ENCODE results near the gene TRIP12.

The TRIP12 gene

GRCh38 chr2:229888031-229888430, 33.8 kb downstream of the TRIP12 start:
- Histone ChIP-seq H4K20me1 (peaks cover 96 to 100% (median 100%) of the 10 kb centered on the region in 11 experiments), H3K9ac (no peak overlapping the region), H3K27ac (no peak overlapping the region), H3K4me3 (no peak overlapping the region), H3K36me3 (peaks cover 31 to 87% (median 63%) of the 10 kb centered on the region in 11 experiments; a peak in 21 of 22 replicates), H3K4me1 (peaks cover 0 to 19% (median 8%) of the 10 kb centered on the region in 10 experiments; a peak in 10 of 20 replicates), H3K27me3 (no peaks in the 10 kb centered on the region), H3K9me3 (replicated peaks in 1 of 11) (no peaks in the 10 kb centered on the region), H3K4me2 (no peak overlapping the region)
- no peak for TF ChIP-seq Cebpa-rat (IDR thresholded peaks at IDR 0.05)

DNA sequence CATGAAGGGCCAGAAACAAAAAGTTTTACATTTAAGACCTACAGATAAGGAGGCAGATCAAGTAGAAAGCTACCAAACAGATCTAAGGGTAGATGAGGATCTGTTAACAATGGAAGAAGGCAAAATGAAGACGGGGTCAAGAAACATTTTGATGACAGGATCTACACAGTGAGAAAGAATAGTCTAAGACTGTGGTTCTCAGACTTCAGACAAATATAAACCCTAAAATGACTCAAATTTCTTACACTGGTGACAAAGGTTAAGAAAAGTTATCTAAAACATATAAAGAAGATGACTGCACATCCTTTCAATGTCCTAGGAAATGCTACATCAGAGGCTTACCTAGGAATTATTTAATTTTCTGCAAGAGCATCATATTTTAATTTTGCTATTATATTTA, 34.4 kb downstream of the TRIP12 start:
- Histone ChIP-seq H3K27ac (no peak overlapping the region), H4K20me1 (peaks cover 96 to 100% (median 100%) of the 10 kb centered on the region in 11 experiments), H3K4me1 (peaks cover 0 to 16% (median 8%) of the 10 kb centered on the region in 10 experiments; a peak in 10 of 20 replicates), H3K9ac (no peak overlapping the region), H3K27me3 (no peaks in the 10 kb centered on the region), H3K9me3 (replicated peaks in 1 of 11) (no peaks in the 10 kb centered on the region), H3K4me3 (no peak overlapping the region), H3K36me3 (peaks cover 31 to 82% (median 63%) of the 10 kb centered on the region in 11 experiments; a peak in 21 of 22 replicates), H3K4me2 (peak overlapping the region in 1 of 11 experiments; percentile 16; a peak in 1 of 22 replicates)
- TF ChIP-seq Cebpa-rat (IDR thresholded peaks at IDR 0.05) = no peak

GRCh38 chr2:229884775-229885699, 36.8 kb downstream of the TRIP12 start:
- no peaks in the 10 kb centered on the region for H3K27me3 ChIP-seq
- H3K36me3 ChIP-seq = peaks cover 30 to 72% (median 58%) of the 10 kb centered on the region in 11 experiments
- H3K9ac ChIP-seq = no peak overlapping the region
- H3K27ac ChIP-seq = no peak overlapping the region
- H4K20me1 ChIP-seq = peaks cover 95 to 100% (median 100%) of the 10 kb centered on the region in 11 experiments
- H3K4me2 ChIP-seq = no peak overlapping the region
- H3K4me1 ChIP-seq = peaks cover 0 to 12% (median 6%) of the 10 kb centered on the region in 10 experiments; a peak in 9 of 20 replicates
- H3K9me3 ChIP-seq (replicated peaks in 1 of 11) = no peaks in the 10 kb centered on the region
- H3K4me3 ChIP-seq = no peak overlapping the region
- TF ChIP-seq Cebpa-rat (IDR thresholded peaks at IDR 0.05) = no peak

DNA sequence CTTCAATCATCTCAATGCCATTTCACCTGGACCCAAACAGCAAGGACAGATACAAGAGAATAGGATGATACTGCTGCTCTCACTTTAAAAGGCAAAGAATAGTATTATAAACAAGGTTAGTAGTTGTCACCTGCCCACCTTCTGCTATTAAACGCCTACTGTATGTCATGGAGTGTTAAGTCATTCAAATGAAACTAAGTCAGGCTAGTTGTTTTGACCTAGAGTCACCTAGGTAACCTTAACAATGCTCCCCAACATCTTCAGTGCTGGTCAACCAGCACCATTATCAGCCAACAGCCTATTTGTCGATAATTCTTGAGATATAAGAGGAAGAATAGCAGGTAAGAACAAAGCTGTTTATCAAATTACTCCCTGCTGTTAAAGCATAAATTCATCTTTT, 39.2 kb downstream of the TRIP12 start:
- Histone ChIP-seq H3K27ac (no peak overlapping the region), H3K27me3 (no peaks in the 10 kb centered on the region), H3K9ac (no peak overlapping the region), H3K4me1 (peaks cover 0 to 12% (median 0%) of the 10 kb centered on the region in 10 experiments; a peak in 6 of 20 replicates), H4K20me1 (peaks cover 77 to 100% (median 96%) of the 10 kb centered on the region in 11 experiments), H3K36me3 (peaks cover 50 to 87% (median 73%) of the 10 kb centered on the region in 11 experiments), H3K4me2 (no peak overlapping the region), H3K9me3 (replicated peaks in 1 of 11) (no peaks in the 10 kb centered on the region), H3K4me3 (no peak overlapping the region)
- TF ChIP-seq Cebpa-rat (IDR thresholded peaks at IDR 0.05) = no peak

- no peak for TF ChIP-seq Cebpa-rat (IDR thresholded peaks at IDR 0.05)
- H3K4me1 ChIP-seq = peaks cover 0 to under 1% (median 0%) of the 10 kb centered on the region in 10 experiments; a peak in 1 of 20 replicates
- no peak overlapping the region for H3K27ac ChIP-seq
- no peaks in the 10 kb centered on the region for H3K9me3 ChIP-seq (replicated peaks in 1 of 11)
- no peak overlapping the region for H3K4me2 ChIP-seq
- H3K36me3 ChIP-seq = peaks cover 60 to 88% (median 76%) of the 10 kb centered on the region in 11 experiments
- no peak overlapping the region for H3K4me3 ChIP-seq
- H3K9ac ChIP-seq = no peak overlapping the region
- peaks cover 61 to 100% (median 96%) of the 10 kb centered on the region in 11 experiments for H4K20me1 ChIP-seq
- no peaks in the 10 kb centered on the region for H3K27me3 ChIP-seq
Observed at GRCh38 chr2:229880892-229881586, 40.8 kb downstream of the TRIP12 start.

- no peak for TF ChIP-seq Cebpa-rat (IDR thresholded peaks at IDR 0.05)
- peaks cover 64 to 92% (median 75%) of the 10 kb centered on the region in 11 experiments for H3K36me3 ChIP-seq
Observed at GRCh38 chr2:229879191-229879950, 42.4 kb downstream of the TRIP12 start.

GRCh38 chr2:229875549-229875948, 46.3 kb downstream of the TRIP12 start:
- H3K4me2 ChIP-seq = no peak overlapping the region
- no peak for TF ChIP-seq Cebpa-rat (IDR thresholded peaks at IDR 0.05)
- no peak overlapping the region for H3K27ac ChIP-seq
- H3K36me3 ChIP-seq = peaks cover 78 to 100% (median 97%) of the 10 kb centered on the region in 11 experiments
- peaks cover 35 to 100% (median 94%) of the 10 kb centered on the region in 11 experiments for H4K20me1 ChIP-seq
- peaks cover 0 to 18% (median 9%) of the 10 kb centered on the region in 10 experiments; a peak in 10 of 20 replicates for H3K4me1 ChIP-seq
- H3K27me3 ChIP-seq = no peaks in the 10 kb centered on the region
- no peak overlapping the region for H3K9ac ChIP-seq
- no peaks in the 10 kb centered on the region for H3K9me3 ChIP-seq (replicated peaks in 1 of 11)
- no peak overlapping the region for H3K4me3 ChIP-seq

More at GRCh38 chr2:229879191-229879950, 42.4 kb downstream of the TRIP12 start:
- Histone ChIP-seq H3K4me3 (no peak overlapping the region), H4K20me1 (peaks cover 55 to 100% (median 96%) of the 10 kb centered on the region in 11 experiments), H3K4me1 (no peaks in the 10 kb centered on the region), H3K4me2 (no peak overlapping the region), H3K27me3 (no peaks in the 10 kb centered on the region), H3K27ac (no peak overlapping the region), H3K9ac (no peak overlapping the region), H3K9me3 (replicated peaks in 1 of 11) (no peaks in the 10 kb centered on the region)

DNA sequence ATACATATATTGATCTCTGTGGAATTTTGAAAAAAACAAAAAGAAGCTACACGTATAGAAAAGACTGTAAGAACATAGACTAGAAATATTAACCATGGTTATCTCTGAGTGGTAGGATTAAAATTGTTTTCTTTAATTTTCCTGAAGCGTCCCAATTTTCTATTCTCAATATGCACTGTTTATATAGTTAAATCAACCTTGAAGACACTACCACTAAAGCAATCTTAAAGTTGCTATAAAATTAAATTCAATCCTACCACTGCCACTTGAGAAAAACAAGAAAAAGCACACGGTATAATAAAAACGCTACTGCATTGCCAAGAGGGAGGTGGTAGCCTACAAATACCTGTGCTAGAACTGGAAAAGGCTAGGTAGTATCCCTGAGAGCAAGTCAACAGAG, 47.2 kb downstream of the TRIP12 start:
- H3K4me3 ChIP-seq = no peak overlapping the region
- H3K4me2 ChIP-seq = no peak overlapping the region
- peaks cover 77 to 100% (median 97%) of the 10 kb centered on the region in 11 experiments for H3K36me3 ChIP-seq
- no peak for TF ChIP-seq Cebpa-rat (IDR thresholded peaks at IDR 0.05)
- no peak overlapping the region for H3K9ac ChIP-seq
- peaks cover 29 to 100% (median 94%) of the 10 kb centered on the region in 11 experiments; a peak in 21 of 22 replicates for H4K20me1 ChIP-seq
- H3K27me3 ChIP-seq = no peaks in the 10 kb centered on the region
- no peak overlapping the region for H3K27ac ChIP-seq
- no peaks in the 10 kb centered on the region for H3K9me3 ChIP-seq (replicated peaks in 1 of 11)
- peaks cover 0 to 18% (median 9%) of the 10 kb centered on the region in 10 experiments; a peak in 10 of 20 replicates for H3K4me1 ChIP-seq
